H9 (cell line): Measurements from ENCODE around the gene ETV6. TPM values are rescaled to one million over a fixed set of nuclear protein-coding genes. Genes with fewer than 3 reads are reported as not detected.

ENCODE experiments used
- DNase-seq: peaks from one replicate; pipeline ENCODE4 v3.0.0-alpha.2; 2017
- H2AFZ ChIP-seq: one replicate; pipeline ENCODE4 v1.6.1; 2013; ENCODE audit warnings: mild to moderate bottlenecking, low read length, control low read depth, moderate library complexity
- H2AK5ac ChIP-seq: 2 replicates; pipeline ENCODE4 v1.6.1; 2013; ENCODE audit warnings: low read length, control low read depth, mixed read lengths; ENCODE audit not compliant: insufficient read length
- H2BK120ac ChIP-seq: one replicate; pipeline ENCODE4 v1.6.1; 2013; ENCODE audit warnings: low read depth, mild to moderate bottlenecking, low read length, control low read depth, inconsistent platforms; ENCODE audit not compliant: poor library complexity, severe bottlenecking
- H2BK12ac ChIP-seq: 2 replicates; pipeline ENCODE4 v1.6.1; 2013; ENCODE audit warnings: low read length, control low read depth, mixed read lengths, low read depth; ENCODE audit not compliant: insufficient read length
- H2BK15ac ChIP-seq: 2 replicates; pipeline ENCODE4 v1.6.1; 2013; ENCODE audit warnings: low read depth, low read length, control low read depth
- H2BK20ac ChIP-seq: one replicate; pipeline ENCODE4 v1.6.1; 2013; ENCODE audit warnings: low read depth, mild to moderate bottlenecking, low read length, control low read depth, inconsistent platforms; ENCODE audit not compliant: poor library complexity, severe bottlenecking
- H2BK5ac ChIP-seq: 2 replicates; pipeline ENCODE4 v1.6.1; 2013; ENCODE audit warnings: low read length, control low read depth, mixed read lengths; ENCODE audit not compliant: insufficient read length
- H3K14ac ChIP-seq: 2 replicates; pipeline ENCODE4 v1.6.1; 2013; ENCODE audit warnings: low read length, control low read depth; ENCODE audit not compliant: insufficient read depth
- H3K18ac ChIP-seq: 2 replicates; pipeline ENCODE4 v1.6.1; 2013; ENCODE audit warnings: low read depth, mild to moderate bottlenecking, mixed read lengths, low read length, control low read depth; ENCODE audit not compliant: insufficient read length
- H3K23ac ChIP-seq: 2 replicates; pipeline ENCODE4 v1.6.1; 2013; ENCODE audit warnings: low read length, control low read depth, mixed read lengths, low read depth; ENCODE audit not compliant: insufficient read length
- H3K23me2 ChIP-seq: 2 replicates; pipeline ENCODE4 v1.6.1; 2013; ENCODE audit warnings: low read depth, mild to moderate bottlenecking, mixed read lengths, low read length, control low read depth; ENCODE audit not compliant: insufficient read length, poor library complexity, severe bottlenecking
- H3K27ac ChIP-seq: 2 replicates; pipeline ENCODE4 v1.5.1; 2013; ENCODE audit warnings: low read length, control low read depth, mixed read lengths, low read depth; ENCODE audit not compliant: insufficient read length
- H3K27me3 ChIP-seq: 2 replicates; pipeline ENCODE4 v1.6.1; 2013; ENCODE audit warnings: low read length, control low read depth, inconsistent platforms; ENCODE audit not compliant: insufficient read depth
- H3K4ac ChIP-seq: 2 replicates; pipeline ENCODE4 v1.6.1; 2013; ENCODE audit warnings: low read depth, mild to moderate bottlenecking, control low read depth, inconsistent platforms, low read length, moderate library complexity
- H3K4me1 ChIP-seq: 2 replicates; pipeline ENCODE4 v1.6.1; 2013; ENCODE audit warnings: low read length, control low read depth, inconsistent platforms; ENCODE audit not compliant: insufficient read depth
- H3K4me2 ChIP-seq: 2 replicates; pipeline ENCODE4 v1.6.1; 2013; ENCODE audit warnings: low read length, control low read depth, mixed read lengths; ENCODE audit not compliant: insufficient read length, insufficient read depth
- H3K56ac ChIP-seq: 2 replicates; pipeline ENCODE4 v1.6.1; 2013; ENCODE audit warnings: low read depth, mild to moderate bottlenecking, mixed read lengths, low read length, control low read depth; ENCODE audit not compliant: insufficient read length
- H3K79me1 ChIP-seq: 2 replicates; pipeline ENCODE4 v1.6.1; 2013; ENCODE audit warnings: low read depth, mild to moderate bottlenecking, moderate library complexity, low read length, control low read depth, inconsistent platforms; ENCODE audit not compliant: insufficient read depth, poor library complexity, severe bottlenecking
- H3K79me2 ChIP-seq: 2 replicates; pipeline ENCODE4 v1.6.1; 2013; ENCODE audit warnings: low read length, control low read depth, inconsistent platforms; ENCODE audit not compliant: insufficient read depth
- H3K9ac ChIP-seq: 2 replicates; pipeline ENCODE4 v1.6.1; 2013; ENCODE audit warnings: low read length, control low read depth, mixed read lengths; ENCODE audit not compliant: insufficient read length; ENCODE audit errors: extremely low read depth
- H3K9me3 ChIP-seq: one replicate; pipeline ENCODE4 v1.6.1; 2013; ENCODE audit warnings: low read depth, low read length, inconsistent platforms; ENCODE audit not compliant: control insufficient read depth
- H3T11ph ChIP-seq: one replicate; pipeline ENCODE4 v1.6.1; 2013; ENCODE audit warnings: mild to moderate bottlenecking, low read length, control low read depth, inconsistent platforms
- H4K20me1 ChIP-seq: one replicate; pipeline ENCODE4 v1.6.1; 2013; ENCODE audit not compliant: control insufficient read depth, insufficient read length, insufficient read depth
- H4K5ac ChIP-seq: 2 replicates; pipeline ENCODE4 v1.6.1; 2013; ENCODE audit warnings: low read depth, mild to moderate bottlenecking, mixed read lengths, low read length, control low read depth; ENCODE audit not compliant: insufficient read length
- H4K8ac ChIP-seq: replicated peaks from 2 replicates; pipeline ENCODE4 v1.6.1; 2013; ENCODE audit warnings: low read length, control low read depth, mixed read lengths, low read depth; ENCODE audit not compliant: insufficient read length
- H4K91ac ChIP-seq: 2 replicates; pipeline ENCODE4 v1.6.1; 2013; ENCODE audit warnings: low read depth, mild to moderate bottlenecking, moderate library complexity, mixed read lengths, low read length, control low read depth; ENCODE audit not compliant: insufficient read length
- H3K27ac Mint-ChIP-seq, 3 experiments: 2 replicates in 2 of 3; 3 replicates in 1 of 3; pipeline ENCODE4 v1.8.0; 2020 to 2021; ENCODE audit warnings: mixed read lengths in 3 of 3, mild to moderate bottlenecking in 1 of 3, moderate library complexity in 1 of 3
- H3K27me3 Mint-ChIP-seq: 2 replicates; pipeline ENCODE4 v1.8.0; 2021; ENCODE audit warnings: low read depth, mild to moderate bottlenecking, moderate library complexity, mixed read lengths
- H3K36me3 Mint-ChIP-seq, 3 experiments: 2 replicates in 2 of 3; 3 replicates in 1 of 3; pipeline ENCODE4 v1.8.0; 2020 to 2021; ENCODE audit warnings: low read depth in 3 of 3, mixed read lengths in 3 of 3; ENCODE audit not compliant: insufficient read depth in 1 of 3
- H3K4me1 Mint-ChIP-seq, 2 experiments: 2 replicates each; pipeline ENCODE4 v1.8.0; 2020; ENCODE audit warnings: mixed read lengths in 2 of 2
- H3K4me3 Mint-ChIP-seq, 2 experiments: 2 replicates in 1 of 2; 3 replicates in 1 of 2; pipeline ENCODE4 v1.8.0; 2020 to 2021; ENCODE audit warnings: mild to moderate bottlenecking in 2 of 2, mixed read lengths in 2 of 2, moderate library complexity in 1 of 2
- H3K9me3 Mint-ChIP-seq, 2 experiments: 2 replicates in 1 of 2; 3 replicates in 1 of 2; pipeline ENCODE4 v1.8.0; 2020; ENCODE audit warnings: mild to moderate bottlenecking in 2 of 2, mixed read lengths in 2 of 2, moderate library complexity in 1 of 2
- CTCF ChIP-seq: fragments of 200-600 bp; sonication (generic); conservative IDR thresholded peaks from 3 replicates; pipeline ENCODE4 v1.8.0; 2021; ENCODE audit warnings: antibody characterized with exemption, mild to moderate bottlenecking
- WGBS: extraction: QIAGEN DNeasy Blood & Tissue Kit; methylation state at CpG from one replicate; pipeline ENCODE4 v1.1.7; 2013; ENCODE audit warnings: missing lambda C conversion rate, low lambda C conversion rate, mixed read lengths; ENCODE audit not compliant: insufficient read length; ENCODE audit errors: extremely low coverage; 5-methylcytosine and 5-hydroxymethylcytosine counted together
- total RNA-seq: library from RNA; stranded (reverse); gene quantifications from 2 replicates; pipeline ENCODE4 v1.2.1, GENCODE V29; 2021

The ETV6 gene
- total RNA-seq, 1 experiment from 2014 or later = 28.7 TPM

GRCh38 chr12:11621797-11622423 is 27.6 kb upstream of the ETV6 start:
- no peak overlapping the region for H3K4me3 Mint-ChIP-seq
- no peaks in the 10 kb centered on the region for H4K20me1 ChIP-seq
- H3K27ac Mint-ChIP-seq = peak overlapping the region in 1 of 3 experiments; percentile 69; a peak in 5 of 7 replicates
- H2BK15ac ChIP-seq = no peak overlapping the region
- no peak overlapping the region for H3K23ac ChIP-seq
- H3K27ac ChIP-seq = no peak overlapping the region
- no peak overlapping the region for H4K91ac ChIP-seq
- H3K56ac ChIP-seq = no peak overlapping the region
- no peak overlapping the region for H2AFZ ChIP-seq
- H4K8ac ChIP-seq = no peak overlapping the region
- H3K4ac ChIP-seq = no peak overlapping the region
- H3K14ac ChIP-seq = no peak overlapping the region
- H3K18ac ChIP-seq = no peak overlapping the region
- H3K36me3 Mint-ChIP-seq = peaks cover 9 to 21% (median 16%) of the 10 kb centered on the region in 3 experiments
- H4K5ac ChIP-seq = no peak overlapping the region
- no peak overlapping the region for H2BK20ac ChIP-seq
- no peaks in the 10 kb centered on the region for H3K23me2 ChIP-seq
- H3K9ac ChIP-seq = no peak overlapping the region
- no peak overlapping the region for H3T11ph ChIP-seq
- peaks cover 4% of the 10 kb centered on the region; the same call in 1 of the 2 replicates for H3K79me2 ChIP-seq
- no peak overlapping the region for H2BK5ac ChIP-seq
- no peaks in the 10 kb centered on the region for H3K79me1 ChIP-seq
- H3K9me3 Mint-ChIP-seq = peaks cover 10 to 11% of the 10 kb centered on the region in 2 experiments
- no CpG with 5 or more reads among the region's 5 CpGs for WGBS
- H3K4me1 Mint-ChIP-seq = peaks cover 44% of the 10 kb centered on the region in 2 experiments
- no peaks in the 10 kb centered on the region for H3K27me3 ChIP-seq
- no peak overlapping the region for H2BK120ac ChIP-seq
- DNase-seq = peak; percentile 55
- no peaks in the 10 kb centered on the region for H3K27me3 Mint-ChIP-seq
- 0 out of 3 replicates have a peak, but pooled peaks have one; percentile 16 for TF ChIP-seq CTCF
- no peak overlapping the region for H2BK12ac ChIP-seq
- no peak overlapping the region for H3K4me2 ChIP-seq
- H3K4me1 ChIP-seq = peaks cover 14% of the 10 kb centered on the region; the same call in 1 of the 2 replicates
- no peak overlapping the region for H2AK5ac ChIP-seq
- H3K9me3 ChIP-seq = no peaks in the 10 kb centered on the region
